ENCODE measurements around the gene TOR4A.

- TF ChIP-seq SNAI2 (CRISPR knock-in tag; IDR thresholded peaks at IDR 0.05), result no peak
- no peak for TF ChIP-seq RARB (CRISPR knock-in tag; IDR thresholded peaks at IDR 0.05)
- no peak for TF ChIP-seq ZFP3 (CRISPR knock-in tag; IDR thresholded peaks at IDR 0.05)
- TF ChIP-seq ARNTL (CRISPR knock-in tag; IDR thresholded peaks at IDR 0.05; ENCODE audit: borderline replicate concordance, low read depth), result no peak
- TF ChIP-seq ZNF8 (CRISPR knock-in tag; IDR thresholded peaks at IDR 0.05), result no peak
- TF ChIP-seq CSRNP3 (CRISPR knock-in tag; IDR thresholded peaks at IDR 0.05), result no peak
Observed at GRCh38 chr9:137321726-137322361, 44.3 kb downstream of the TOR4A start.
